GM21576 (cell line): ENCODE data around the gene SIGLECL1.

ENCODE experiments used
- ATAC-seq: cut with Tn5 transposase; IDR thresholded peaks from one replicate; pipeline ENCODE4 v1.9.1; 2021; ENCODE audit warnings: mild to moderate bottlenecking, moderate library complexity; ENCODE audit not compliant: unreplicated experiment

SIGLECL1 gene

DNA sequence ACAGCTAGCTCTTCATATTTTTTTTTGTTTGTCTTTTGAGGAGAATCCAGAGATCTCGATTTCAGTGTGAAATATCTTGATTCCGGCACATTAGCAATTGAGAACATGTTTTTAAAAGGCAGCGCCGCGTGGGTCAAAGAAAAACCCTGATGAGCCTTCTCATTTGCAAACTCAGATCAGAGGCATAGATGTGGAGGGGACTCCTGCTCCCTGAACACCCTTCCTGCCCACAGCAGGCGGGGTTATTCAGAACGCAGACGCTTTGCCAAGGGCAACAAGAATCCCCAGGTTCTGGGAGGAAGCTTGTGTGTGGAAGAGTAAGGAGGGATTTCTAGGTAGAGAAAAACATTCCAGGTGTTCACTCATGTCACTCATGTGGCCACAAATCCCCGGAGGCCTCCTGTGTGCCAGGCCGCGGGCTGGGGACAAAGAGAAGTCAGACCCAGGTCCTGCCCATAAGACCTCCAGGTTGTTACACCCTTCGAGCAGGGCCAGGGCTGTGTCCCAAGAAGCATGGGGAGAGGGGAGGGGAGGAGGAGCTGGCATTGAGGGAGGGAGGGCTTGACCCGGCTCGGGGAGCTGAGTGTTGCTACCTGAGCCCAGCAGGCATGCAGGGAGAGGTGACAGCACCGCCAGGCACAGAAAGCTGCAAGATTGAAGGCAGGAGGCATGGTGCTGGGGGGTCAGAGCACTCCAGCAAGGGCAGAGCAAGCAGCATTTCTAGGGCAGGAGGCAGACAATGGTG, 44.7 kb downstream of the SIGLECL1 start:
- ATAC-seq: no peak

DNA sequence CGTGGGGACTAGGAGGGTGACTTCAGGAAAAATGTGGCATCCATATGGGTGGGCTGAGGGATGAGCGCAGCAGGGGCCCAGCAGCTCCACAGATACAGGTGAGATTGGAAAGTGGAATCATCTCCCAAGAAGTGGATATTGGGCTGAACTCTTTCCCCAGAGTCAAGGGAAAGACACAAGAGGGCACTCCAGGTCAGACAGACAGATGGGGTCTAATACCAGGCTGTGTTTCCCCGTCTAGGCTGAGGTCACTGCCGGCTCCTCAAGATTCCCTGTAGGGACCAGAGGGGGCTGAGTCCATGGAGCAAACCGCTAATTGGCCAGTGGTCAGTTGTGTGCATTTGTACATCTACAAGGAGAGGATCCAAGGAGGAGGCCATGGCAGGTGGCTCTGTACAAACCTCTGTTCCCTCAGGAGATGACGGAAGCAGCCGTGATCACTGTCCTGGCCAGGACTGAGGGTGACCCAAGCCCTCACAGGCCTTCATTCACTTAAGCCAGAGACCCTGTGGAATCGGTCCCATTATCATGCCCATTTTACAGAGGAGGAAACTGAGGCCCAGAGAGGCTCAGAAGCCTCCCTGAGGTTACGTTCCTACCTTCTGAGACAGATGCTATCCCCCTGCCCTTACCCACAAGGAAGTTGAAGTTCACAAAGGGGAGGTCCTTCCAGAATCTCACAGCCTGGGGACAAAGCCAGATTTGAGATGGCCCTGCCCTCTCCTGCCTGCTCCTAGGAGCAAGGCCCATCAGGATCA, 45.6 kb downstream of the SIGLECL1 start:
- no peak for ATAC-seq

DNA sequence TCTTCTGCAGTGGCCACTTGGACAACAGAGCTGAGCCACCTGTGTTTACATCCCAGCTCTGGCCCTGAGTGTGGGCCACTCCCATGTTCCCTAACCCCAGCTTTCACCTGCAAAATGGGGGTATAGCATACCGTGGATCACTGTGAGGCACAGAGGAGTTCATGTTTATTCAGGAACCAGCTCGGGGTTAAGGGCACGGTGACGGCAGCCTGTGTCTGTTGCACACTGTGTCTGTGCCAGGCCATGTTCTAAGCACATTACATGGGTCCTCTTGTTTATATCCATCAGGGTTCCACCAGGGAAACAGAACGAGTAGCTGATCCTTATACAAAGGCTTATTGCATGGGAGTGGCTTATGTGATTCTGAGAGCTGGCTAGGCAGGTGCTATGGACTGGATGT, 46.5 kb downstream of the SIGLECL1 start:
- no peak for ATAC-seq

DNA sequence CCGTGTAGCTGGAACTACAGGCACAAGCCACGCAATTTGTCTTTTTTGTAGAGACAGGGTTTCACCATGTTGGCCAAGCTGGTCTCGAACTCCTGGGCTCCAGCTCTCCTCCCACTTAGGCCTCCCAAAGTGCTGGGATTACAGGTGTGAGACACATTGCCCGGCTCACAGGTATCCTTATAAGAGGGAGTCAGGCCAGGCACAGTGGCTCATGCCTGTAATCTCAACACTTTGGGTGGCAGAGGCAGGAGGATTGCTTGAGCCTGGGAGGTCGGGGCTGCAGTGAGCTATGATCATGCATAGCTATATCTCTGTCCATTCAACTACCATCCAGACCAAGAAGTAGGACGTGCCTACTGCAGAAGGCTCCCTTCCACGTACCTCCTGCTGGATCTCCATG, 50.4 kb downstream of the SIGLECL1 start:
- ATAC-seq: no peak

- no peak for ATAC-seq
Measured at GRCh38 chr19:51305479-51305878, 54.6 kb downstream of the SIGLECL1 start.

DNA sequence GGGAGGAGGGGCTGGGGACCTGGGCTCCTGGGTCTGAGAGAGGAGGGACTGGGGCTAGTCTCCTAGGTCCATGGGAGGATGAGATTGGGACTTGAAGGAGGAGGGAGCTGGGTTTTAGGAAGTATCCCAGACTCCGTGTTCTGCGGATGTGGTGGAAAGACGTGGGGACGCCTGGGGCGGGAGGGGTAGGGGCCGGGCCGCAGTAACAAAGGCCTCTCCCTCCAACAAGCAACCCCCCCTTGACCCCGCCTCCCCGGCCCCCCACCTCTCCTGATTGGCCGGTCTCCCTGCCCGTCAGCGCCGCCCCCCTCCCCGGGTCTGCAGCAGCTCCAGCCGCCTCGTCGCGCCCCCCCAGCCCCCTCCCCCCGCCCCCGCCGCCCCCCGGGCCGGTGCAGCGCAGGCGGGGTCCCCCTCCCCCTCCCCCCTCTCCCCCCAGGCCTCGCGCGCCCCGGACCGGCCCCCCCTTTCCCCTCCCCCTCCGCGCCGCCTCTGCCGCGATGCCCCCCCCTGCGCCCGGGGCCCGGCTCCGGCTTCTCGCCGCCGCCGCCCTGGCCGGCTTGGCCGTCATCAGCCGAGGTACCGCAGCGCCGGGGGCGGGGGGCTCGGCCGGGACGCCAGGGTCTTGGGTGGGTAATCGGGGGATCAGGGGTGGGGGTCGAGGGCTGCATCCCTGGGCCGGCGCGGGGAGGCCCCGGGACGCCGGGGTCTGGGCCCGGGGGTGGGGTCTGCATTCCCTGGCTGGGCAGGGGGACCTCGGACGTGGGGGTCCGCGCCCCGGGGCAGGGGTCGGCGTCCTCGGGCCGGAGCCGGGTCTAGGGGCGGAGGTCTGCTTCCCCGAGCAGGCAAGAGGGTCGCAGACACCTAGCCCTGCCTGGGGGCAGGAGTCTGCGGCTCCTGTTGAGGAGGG, 60.7 kb downstream of the SIGLECL1 start, which contains the start of gene IGLON5:
Gene IGLON5 (plus strand): TSS at position 294 of the 907 bp plus-strand sequence. CDS start 204 bp downstream, at position 498.
- no peak for ATAC-seq

DNA sequence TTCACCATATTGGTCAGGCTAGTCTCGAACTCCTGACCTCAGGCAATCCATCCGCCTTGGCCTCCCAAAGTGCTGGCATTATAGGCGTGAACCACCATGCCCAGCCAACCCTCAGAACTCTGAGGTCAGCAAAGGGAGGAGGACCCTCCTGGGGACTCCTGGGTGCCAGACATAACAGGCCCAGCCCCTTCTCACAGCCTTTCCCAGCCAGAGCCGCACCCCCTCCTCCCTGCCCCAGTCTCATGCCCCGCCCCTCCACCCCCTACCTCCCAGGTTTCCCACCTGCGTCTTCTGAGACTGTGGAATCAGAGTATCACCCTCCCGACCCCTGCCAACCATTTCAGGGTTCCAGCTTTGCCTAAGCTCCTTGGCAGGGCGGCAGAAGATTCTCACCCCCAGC, 65.8 kb downstream of the SIGLECL1 start:
- ATAC-seq: no peak

DNA sequence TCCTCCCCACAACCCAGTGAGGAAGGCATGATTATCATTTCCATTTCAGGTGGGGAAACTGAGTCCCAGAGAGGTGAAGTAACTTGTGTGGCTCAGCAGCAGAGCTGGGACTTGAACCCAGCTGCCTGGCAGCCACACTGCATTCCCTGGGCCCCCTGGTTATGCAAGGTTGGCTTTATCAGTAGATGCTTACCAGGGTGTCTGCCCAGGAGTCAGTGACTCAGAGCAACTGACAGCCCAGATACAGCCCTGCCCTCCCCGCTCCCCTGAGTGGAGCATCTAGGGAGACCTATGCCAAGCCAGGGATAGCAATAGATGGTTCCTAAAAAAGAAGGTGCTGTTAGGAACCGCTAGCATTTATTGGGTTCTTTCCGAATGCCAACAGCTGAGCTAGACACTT, 66.5 kb downstream of the SIGLECL1 start:
- no peak for ATAC-seq

DNA sequence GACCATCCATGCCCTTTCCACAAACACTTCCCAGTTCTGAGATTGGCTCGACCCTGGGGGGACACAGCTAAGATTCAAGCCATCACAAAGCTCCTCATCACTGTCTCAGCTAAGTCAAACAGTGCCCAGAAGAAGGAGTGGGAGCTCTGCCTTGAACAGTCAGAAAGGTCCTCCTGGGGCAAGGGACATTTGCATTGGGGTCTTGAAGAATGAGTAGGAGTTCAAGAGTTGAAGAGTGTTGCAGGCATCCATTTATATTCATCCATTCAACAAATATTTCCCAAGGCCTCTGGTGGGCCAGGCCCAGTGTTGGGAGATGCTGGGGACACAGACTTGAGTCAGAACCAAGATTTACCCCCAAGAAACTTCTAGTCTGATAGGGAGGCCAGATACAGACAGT, 67.1 kb downstream of the SIGLECL1 start:
- ATAC-seq: no peak
